ENCODE data around the gene TMEM74B. TPM values are rescaled to one million over a fixed set of nuclear protein-coding genes. Genes with fewer than 3 reads are reported as not detected.
A peak's percentile ranks its signal among the peaks of the same experiment; 100 is the strongest.

TMEM74B gene
- total and polyA plus RNA-seq, 2 donors, result 0.47 to 1.3 TPM

GRCh38 chr20:1174787-1175186 lies 10.0 kb downstream of the TMEM74B start:
- no peak overlapping the region for H3K4me3 ChIP-seq (ENCODE audit: low read length in 2 of 2)
- peaks cover 15 to 20% of the 10 kb centered on the region in 2 donors for H3K36me3 ChIP-seq (ENCODE audit: control insufficient read depth in 2 of 2, insufficient read depth in 2 of 2, low read length in 1 of 2)
- 98% methylated on average over 8 of the region's 8 CpGs for WGBS
- no peaks in the 10 kb centered on the region for H3K27me3 ChIP-seq (ENCODE audit: control insufficient read depth in 2 of 2, insufficient read depth in 1 of 2, low read length in 1 of 2)
- no peaks in the 10 kb centered on the region for H3K4me1 ChIP-seq (ENCODE audit: control insufficient read depth in 2 of 2, insufficient read depth in 2 of 2, low read length in 2 of 2)
- H3K27ac ChIP-seq (ENCODE audit: low read depth in 1 of 2, low read length in 1 of 2), result no peak overlapping the region
- no peaks in the 10 kb centered on the region for H3K9me3 ChIP-seq (ENCODE audit: control insufficient read depth in 2 of 2, insufficient read depth in 1 of 2, low read length in 1 of 2)
- DNase-seq (ENCODE audit: low read depth in 6 of 9, low spot score in 9 of 9), result no peak

GRCh38 chr20:1173698-1174097 lies 11.1 kb downstream of the TMEM74B start:
- no peaks in the 10 kb centered on the region for H3K27me3 ChIP-seq (ENCODE audit: control insufficient read depth in 2 of 2, insufficient read depth in 1 of 2, low read length in 1 of 2)
- H3K4me1 ChIP-seq (ENCODE audit: control insufficient read depth in 2 of 2, insufficient read depth in 2 of 2, low read length in 2 of 2), result no peaks in the 10 kb centered on the region
- DNase-seq (ENCODE audit: low read depth in 6 of 9, low spot score in 9 of 9), result no peak
- H3K4me3 ChIP-seq (ENCODE audit: low read length in 2 of 2), result no peak overlapping the region
- peaks cover 22 to 30% of the 10 kb centered on the region in 2 donors for H3K36me3 ChIP-seq (ENCODE audit: control insufficient read depth in 2 of 2, insufficient read depth in 2 of 2, low read length in 1 of 2)
- WGBS, result 97% methylated on average over 4 of the region's 4 CpGs
- H3K27ac ChIP-seq (ENCODE audit: low read depth in 1 of 2, low read length in 1 of 2), result no peak overlapping the region
- no peaks in the 10 kb centered on the region for H3K9me3 ChIP-seq (ENCODE audit: control insufficient read depth in 2 of 2, insufficient read depth in 1 of 2, low read length in 1 of 2)

GRCh38 chr20:1171461-1172093 lies 13.2 kb downstream of the TMEM74B start:
- 93% methylated on average over 4 of the region's 4 CpGs for WGBS
- Histone ChIP-seq H3K27ac (ENCODE audit: low read depth in 1 of 2, low read length in 1 of 2) (no peak overlapping the region), H3K4me3 (ENCODE audit: low read length in 2 of 2) (no peak overlapping the region), H3K36me3 (ENCODE audit: control insufficient read depth in 2 of 2, insufficient read depth in 2 of 2, low read length in 1 of 2) (peaks cover 33 to 44% of the 10 kb centered on the region in 2 donors), H3K9me3 (ENCODE audit: control insufficient read depth in 2 of 2, insufficient read depth in 1 of 2, low read length in 1 of 2) (no peaks in the 10 kb centered on the region), H3K27me3 (ENCODE audit: control insufficient read depth in 2 of 2, insufficient read depth in 1 of 2, low read length in 1 of 2) (no peaks in the 10 kb centered on the region), H3K4me1 (ENCODE audit: control insufficient read depth in 2 of 2, insufficient read depth in 2 of 2, low read length in 2 of 2) (no peaks in the 10 kb centered on the region)
- DNase-seq (ENCODE audit: low read depth in 6 of 9, low spot score in 9 of 9), result peak in 6 of 9 donors; percentile 16 to 54 (median 30)

GRCh38 chr20:1169224-1169623 lies 15.6 kb downstream of the TMEM74B start:
- Histone ChIP-seq H3K4me3 (ENCODE audit: low read length in 2 of 2) (no peak overlapping the region), H3K4me1 (ENCODE audit: control insufficient read depth in 2 of 2, insufficient read depth in 2 of 2, low read length in 2 of 2) (no peaks in the 10 kb centered on the region), H3K27ac (ENCODE audit: low read depth in 1 of 2, low read length in 1 of 2) (no peak overlapping the region), H3K9me3 (ENCODE audit: control insufficient read depth in 2 of 2, insufficient read depth in 1 of 2, low read length in 1 of 2) (no peaks in the 10 kb centered on the region), H3K27me3 (ENCODE audit: control insufficient read depth in 2 of 2, insufficient read depth in 1 of 2, low read length in 1 of 2) (no peaks in the 10 kb centered on the region), H3K36me3 (ENCODE audit: control insufficient read depth in 2 of 2, insufficient read depth in 2 of 2, low read length in 1 of 2) (peaks cover 56 to 63% of the 10 kb centered on the region in 2 donors)
- DNase-seq (ENCODE audit: low read depth in 6 of 9, low spot score in 9 of 9), result no peak
- over 99% methylated on average over 5 of the region's 5 CpGs for WGBS

- Histone ChIP-seq H3K36me3 (ENCODE audit: control insufficient read depth in 2 of 2, insufficient read depth in 2 of 2, low read length in 1 of 2) (peaks cover 67 to 76% of the 10 kb centered on the region in 2 donors), H3K27me3 (ENCODE audit: control insufficient read depth in 2 of 2, insufficient read depth in 1 of 2, low read length in 1 of 2) (no peaks in the 10 kb centered on the region), H3K9me3 (ENCODE audit: control insufficient read depth in 2 of 2, insufficient read depth in 1 of 2, low read length in 1 of 2) (no peaks in the 10 kb centered on the region), H3K4me1 (ENCODE audit: control insufficient read depth in 2 of 2, insufficient read depth in 2 of 2, low read length in 2 of 2) (no peaks in the 10 kb centered on the region), H3K27ac (ENCODE audit: low read depth in 1 of 2, low read length in 1 of 2) (no peak overlapping the region), H3K4me3 (ENCODE audit: low read length in 2 of 2) (no peak overlapping the region)
- no peak for DNase-seq (ENCODE audit: low read depth in 6 of 9, low spot score in 9 of 9)
- 96% methylated on average over 1 of the region's 1 CpG for WGBS
Measured at GRCh38 chr20:1166948-1167720, 17.6 kb downstream of the TMEM74B start.

- H3K36me3 ChIP-seq (ENCODE audit: control insufficient read depth in 2 of 2, insufficient read depth in 2 of 2, low read length in 1 of 2), result peaks cover 68 to 86% of the 10 kb centered on the region in 2 donors
- no peaks in the 10 kb centered on the region for H3K9me3 ChIP-seq (ENCODE audit: control insufficient read depth in 2 of 2, insufficient read depth in 1 of 2, low read length in 1 of 2)
- no peak for DNase-seq (ENCODE audit: low read depth in 6 of 9, low spot score in 9 of 9)
- no peak overlapping the region for H3K27ac ChIP-seq (ENCODE audit: low read depth in 1 of 2, low read length in 1 of 2)
- H3K4me3 ChIP-seq (ENCODE audit: low read length in 2 of 2), result no peak overlapping the region
- WGBS, result 96% methylated on average over 9 of the region's 9 CpGs
- H3K27me3 ChIP-seq (ENCODE audit: control insufficient read depth in 2 of 2, insufficient read depth in 1 of 2, low read length in 1 of 2), result no peaks in the 10 kb centered on the region
- no peaks in the 10 kb centered on the region for H3K4me1 ChIP-seq (ENCODE audit: control insufficient read depth in 2 of 2, insufficient read depth in 2 of 2, low read length in 2 of 2)
Measured at GRCh38 chr20:1165941-1166340, 18.8 kb downstream of the TMEM74B start.

GRCh38 chr20:1165521-1165920 lies 19.3 kb downstream of the TMEM74B start:
- WGBS, result 98% methylated on average over 1 of the region's 1 CpG
- no peaks in the 10 kb centered on the region for H3K4me1 ChIP-seq (ENCODE audit: control insufficient read depth in 2 of 2, insufficient read depth in 2 of 2, low read length in 2 of 2)

GRCh38 chr20:1164871-1165270 lies 19.9 kb downstream of the TMEM74B start:
- no peaks in the 10 kb centered on the region for H3K27me3 ChIP-seq (ENCODE audit: control insufficient read depth in 2 of 2, insufficient read depth in 1 of 2, low read length in 1 of 2)
- peaks cover 76 to 85% of the 10 kb centered on the region in 2 donors for H3K36me3 ChIP-seq (ENCODE audit: control insufficient read depth in 2 of 2, insufficient read depth in 2 of 2, low read length in 1 of 2)
- H3K4me1 ChIP-seq (ENCODE audit: control insufficient read depth in 2 of 2, insufficient read depth in 2 of 2, low read length in 2 of 2), result no peaks in the 10 kb centered on the region
- H3K27ac ChIP-seq (ENCODE audit: low read depth in 1 of 2, low read length in 1 of 2), result no peak overlapping the region
- WGBS, result 99% methylated on average over 7 of the region's 7 CpGs
- no peak overlapping the region for H3K4me3 ChIP-seq (ENCODE audit: low read length in 2 of 2)
- no peak for DNase-seq (ENCODE audit: low read depth in 6 of 9, low spot score in 9 of 9)
- H3K9me3 ChIP-seq (ENCODE audit: control insufficient read depth in 2 of 2, insufficient read depth in 1 of 2, low read length in 1 of 2), result no peaks in the 10 kb centered on the region

More at GRCh38 chr20:1165521-1165920, 19.3 kb downstream of the TMEM74B start:
- Histone ChIP-seq H3K36me3 (ENCODE audit: control insufficient read depth in 2 of 2, insufficient read depth in 2 of 2, low read length in 1 of 2) (peaks cover 70 to 86% of the 10 kb centered on the region in 2 donors), H3K4me3 (ENCODE audit: low read length in 2 of 2) (no peak overlapping the region), H3K27ac (ENCODE audit: low read depth in 1 of 2, low read length in 1 of 2) (no peak overlapping the region), H3K27me3 (ENCODE audit: control insufficient read depth in 2 of 2, insufficient read depth in 1 of 2, low read length in 1 of 2) (no peaks in the 10 kb centered on the region), H3K9me3 (ENCODE audit: control insufficient read depth in 2 of 2, insufficient read depth in 1 of 2, low read length in 1 of 2) (no peaks in the 10 kb centered on the region)
- DNase-seq (ENCODE audit: low read depth in 6 of 9, low spot score in 9 of 9), result no peak

- H3K9me3 ChIP-seq (ENCODE audit: control insufficient read depth in 2 of 2, insufficient read depth in 1 of 2, low read length in 1 of 2), result no peaks in the 10 kb centered on the region
- no peak overlapping the region for H3K27ac ChIP-seq (ENCODE audit: low read depth in 1 of 2, low read length in 1 of 2)
- no peak for DNase-seq (ENCODE audit: low read depth in 6 of 9, low spot score in 9 of 9)
- no peaks in the 10 kb centered on the region for H3K4me1 ChIP-seq (ENCODE audit: control insufficient read depth in 2 of 2, insufficient read depth in 2 of 2, low read length in 2 of 2)
- peaks cover 74 to 78% of the 10 kb centered on the region in 2 donors for H3K36me3 ChIP-seq (ENCODE audit: control insufficient read depth in 2 of 2, insufficient read depth in 2 of 2, low read length in 1 of 2)
- no peaks in the 10 kb centered on the region for H3K27me3 ChIP-seq (ENCODE audit: control insufficient read depth in 2 of 2, insufficient read depth in 1 of 2, low read length in 1 of 2)
- H3K4me3 ChIP-seq (ENCODE audit: low read length in 2 of 2), result no peak overlapping the region
- WGBS, result 97% methylated on average over 2 of the region's 2 CpGs
Measured at GRCh38 chr20:1163653-1164052, 21.1 kb downstream of the TMEM74B start.
